Lung (tissue), 12 donors: ENCODE data around the gene GTF2IRD1. TPM values are rescaled to one million over a fixed set of nuclear protein-coding genes. Genes with fewer than 3 reads are reported as not detected.

Source experiments
- ATAC-seq: fragments of 200-7000 bp; cut with Tn5 transposase; one replicate; pipeline ENCODE4 v1.9.1; 2020; ENCODE audit warnings: moderate number of reproducible peaks; ENCODE audit not compliant: insufficient read depth, low FRiP score
- DNase-seq, 3 donors: peaks; one replicate each; pipeline ENCODE4 v3.0.0-alpha.2; 2013 to 2017
- H3K27ac ChIP-seq, 2 donors: one replicate each; pipeline ENCODE4 v1.5.1; 2013; ENCODE audit warnings: mild to moderate bottlenecking in 2 of 2, moderate library complexity in 2 of 2, control low read depth in 1 of 2, inconsistent platforms in 1 of 2, low read depth in 1 of 2, low read length in 1 of 2
- H3K27me3 ChIP-seq, 3 donors: one replicate each; pipeline ENCODE4 v1.5.1; 2013; ENCODE audit warnings: low read length in 2 of 3; ENCODE audit not compliant: control insufficient read depth in 3 of 3, insufficient read depth in 3 of 3
- H3K36me3 ChIP-seq, 4 donors: one replicate each; pipeline ENCODE4 v1.5.1; 2013; ENCODE audit warnings: low read length in 4 of 4, mild to moderate bottlenecking in 1 of 4, moderate library complexity in 1 of 4; ENCODE audit not compliant: control insufficient read depth in 4 of 4, insufficient read depth in 4 of 4
- H3K4me1 ChIP-seq, 5 donors: one replicate each; pipeline ENCODE4 v1.5.1; 2013; ENCODE audit warnings: low read length in 5 of 5, mild to moderate bottlenecking in 2 of 5, moderate library complexity in 1 of 5; ENCODE audit not compliant: control insufficient read depth in 5 of 5, insufficient read depth in 5 of 5
- H3K4me3 ChIP-seq: one replicate; pipeline ENCODE4 v1.5.1; 2013; ENCODE audit warnings: mild to moderate bottlenecking, control low read depth, moderate library complexity
- H3K9ac ChIP-seq, 2 donors: one replicate each; pipeline ENCODE4 v1.5.1; 2013; ENCODE audit warnings: low read length in 2 of 2, control low read depth in 1 of 2; ENCODE audit not compliant: insufficient read depth in 1 of 2
- H3K9me3 ChIP-seq, 4 donors: one replicate each; pipeline ENCODE4 v1.5.1; 2013; ENCODE audit warnings: low read length in 3 of 4, mild to moderate bottlenecking in 1 of 4, moderate library complexity in 1 of 4; ENCODE audit not compliant: control insufficient read depth in 4 of 4, insufficient read depth in 3 of 4
- WGBS, 2 donors: extraction: QIAGEN DNeasy Blood & Tissue Kit; methylation state at CpG; one replicate each; pipeline ENCODE4 v1.1.7; 2013; 5-methylcytosine and 5-hydroxymethylcytosine counted together
- polyA plus RNA-seq, 2 donors: library from polyadenylated mRNA; stranded (reverse); fragments of 200-250 nt; gene quantifications; one replicate each; pipeline ENCODE4 v1.2.1, GENCODE V29; 2013
- total RNA-seq, 2 donors: library from RNA; depleted of rRNA in 1 of 2; stranded (reverse); fragments of >200 nt in 1 of 2; gene quantifications; one replicate each; pipeline ENCODE4 v1.2.1, GENCODE V29; 2014 to 2021
- TF ChIP-seq, protein P1 (sequence below): IDR thresholded peaks from 2 replicates; pipeline ENCODE4 v1.5.1; 2012; ENCODE audit warnings: mild to moderate bottlenecking; ENCODE audit errors: control extremely low read depth, extremely low read depth
- donor health status: control.
- donor health status: control.
- donor health status: Bipolar disorder and iron deficiency.
- donor health status: healthy.
- donor health status: DM: yes; HTN: yes; CAD: no.

Gene GTF2IRD1
- total and polyA plus RNA-seq, 4 donors: 9.3 to 24.1 (median 17.2) TPM

DNA sequence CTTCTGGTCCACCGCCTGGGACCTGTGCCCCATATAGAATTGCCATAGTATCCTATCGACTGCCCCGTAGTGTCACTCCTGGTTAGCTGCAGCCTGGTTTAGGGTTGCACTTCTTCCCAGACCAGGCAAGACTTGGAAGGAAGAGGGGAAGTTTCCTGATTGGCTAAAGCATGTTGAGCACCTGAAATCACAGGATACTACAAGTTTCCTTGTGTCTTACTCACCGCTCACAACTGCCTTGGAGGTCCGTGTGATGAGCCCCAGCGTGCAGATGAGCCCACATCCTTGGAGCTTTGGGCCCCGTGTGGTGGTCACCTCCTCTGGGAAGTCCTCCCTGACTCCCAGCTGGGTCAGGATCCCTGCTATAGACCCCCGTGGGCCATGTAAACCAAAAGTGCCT lies 129.9 kb downstream of the GTF2IRD1 start:
- 91 to 93% methylated on average over 8 of the region's 8 CpGs for WGBS, 2 donors
- DNase-seq (no peak), ATAC-seq (no peak)
- TF ChIP-seq, protein P1, sequence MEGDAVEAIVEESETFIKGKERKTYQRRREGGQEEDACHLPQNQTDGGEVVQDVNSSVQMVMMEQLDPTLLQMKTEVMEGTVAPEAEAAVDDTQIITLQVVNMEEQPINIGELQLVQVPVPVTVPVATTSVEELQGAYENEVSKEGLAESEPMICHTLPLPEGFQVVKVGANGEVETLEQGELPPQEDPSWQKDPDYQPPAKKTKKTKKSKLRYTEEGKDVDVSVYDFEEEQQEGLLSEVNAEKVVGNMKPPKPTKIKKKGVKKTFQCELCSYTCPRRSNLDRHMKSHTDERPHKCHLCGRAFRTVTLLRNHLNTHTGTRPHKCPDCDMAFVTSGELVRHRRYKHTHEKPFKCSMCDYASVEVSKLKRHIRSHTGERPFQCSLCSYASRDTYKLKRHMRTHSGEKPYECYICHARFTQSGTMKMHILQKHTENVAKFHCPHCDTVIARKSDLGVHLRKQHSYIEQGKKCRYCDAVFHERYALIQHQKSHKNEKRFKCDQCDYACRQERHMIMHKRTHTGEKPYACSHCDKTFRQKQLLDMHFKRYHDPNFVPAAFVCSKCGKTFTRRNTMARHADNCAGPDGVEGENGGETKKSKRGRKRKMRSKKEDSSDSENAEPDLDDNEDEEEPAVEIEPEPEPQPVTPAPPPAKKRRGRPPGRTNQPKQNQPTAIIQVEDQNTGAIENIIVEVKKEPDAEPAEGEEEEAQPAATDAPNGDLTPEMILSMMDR: no peak
- peaks cover 0 to 2% (median 0%) of the 10 kb centered on the region in 4 donors for H3K36me3 ChIP-seq
- no peak overlapping the region for H3K9ac ChIP-seq
- peaks cover 0 to 2% (median 0%) of the 10 kb centered on the region in 4 donors for H3K9me3 ChIP-seq
- no peak overlapping the region for H3K4me3 ChIP-seq
- no peaks in the 10 kb centered on the region for H3K27me3 ChIP-seq
- H3K27ac ChIP-seq: no peak overlapping the region
- H3K4me1 ChIP-seq: peaks cover 0 to 29% (median 10%) of the 10 kb centered on the region in 5 donors

DNA sequence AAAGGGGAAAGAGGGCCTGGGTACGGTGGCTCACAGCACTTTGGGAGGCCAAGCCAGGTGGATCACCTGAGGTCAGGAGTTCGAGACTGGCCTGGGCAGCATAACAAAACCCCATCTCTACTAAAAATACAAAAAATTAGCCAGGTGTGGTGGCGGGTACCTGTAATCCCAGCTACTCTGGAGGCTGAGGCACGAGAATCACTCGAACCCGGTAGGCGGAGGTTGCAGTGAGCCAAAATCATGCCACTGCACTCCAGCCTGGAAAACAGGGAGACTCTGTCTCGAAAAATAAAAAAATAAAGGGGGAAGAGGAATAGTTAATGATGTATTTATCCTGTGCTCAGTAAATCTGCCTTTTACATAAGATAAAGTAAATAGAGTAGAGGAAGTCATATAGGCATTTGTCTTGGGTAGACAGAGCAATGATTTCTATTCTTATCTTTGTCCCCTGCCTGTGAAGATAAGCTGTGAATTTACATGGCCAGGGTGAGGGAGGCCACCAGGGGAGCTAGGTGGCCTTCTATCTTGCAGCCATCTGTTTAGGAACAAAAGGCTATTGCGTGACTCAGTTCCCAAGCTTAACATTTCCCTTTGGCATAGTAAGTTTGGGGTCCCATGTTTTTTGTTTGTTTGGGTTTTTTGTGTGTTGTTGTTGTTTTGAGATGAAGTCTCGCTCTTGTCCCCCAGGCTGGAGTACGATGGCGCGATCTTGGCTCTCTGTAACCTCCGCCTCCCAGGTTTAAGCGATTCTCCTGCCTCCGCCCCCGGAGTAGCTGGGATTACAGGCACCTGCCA lies 130.7 kb downstream of the GTF2IRD1 start:
- H3K27me3 ChIP-seq: no peaks in the 10 kb centered on the region
- TF ChIP-seq, protein P1: no peak
- 93 to 95% methylated on average over 17 of the region's 17 CpGs for WGBS, 2 donors
- ATAC-seq: no peak
- peaks cover 0 to 29% (median 10%) of the 10 kb centered on the region in 5 donors for H3K4me1 ChIP-seq
- H3K36me3 ChIP-seq: peaks cover 0 to 2% (median 0%) of the 10 kb centered on the region in 4 donors
- H3K9ac ChIP-seq: no peak overlapping the region
- DNase-seq: no peak
- H3K4me3 ChIP-seq: no peak overlapping the region
- H3K27ac ChIP-seq: no peak overlapping the region
- H3K9me3 ChIP-seq: peaks cover 0 to 2% (median 0%) of the 10 kb centered on the region in 4 donors

DNA sequence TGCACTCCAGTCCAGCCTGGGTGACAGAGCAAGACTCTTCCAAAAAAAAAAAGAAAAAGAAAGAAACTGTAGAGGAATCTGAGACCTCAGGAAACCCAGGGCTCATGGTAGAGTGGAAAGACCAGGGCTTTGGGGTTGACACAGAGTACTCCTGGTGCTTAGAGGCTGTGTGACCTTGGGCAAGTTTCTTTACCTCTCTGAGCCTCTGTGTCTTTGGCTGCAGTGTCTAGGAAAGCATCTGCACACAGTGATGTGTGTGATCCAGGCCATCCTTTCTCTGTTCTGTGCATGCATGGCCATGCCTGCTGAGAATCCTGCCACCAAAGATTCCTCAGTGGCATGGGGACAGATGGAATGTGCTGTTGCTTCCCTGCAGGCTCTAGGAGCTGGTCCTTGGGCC lies 132.1 kb downstream of the GTF2IRD1 start:
- Histone ChIP-seq H3K9ac (no peak overlapping the region), H3K27ac (no peak overlapping the region), H3K36me3 (peaks cover 2 to 5% (median 3%) of the 10 kb centered on the region in 4 donors), H3K4me1 (peaks cover 0 to 20% (median 5%) of the 10 kb centered on the region in 5 donors), H3K27me3 (no peaks in the 10 kb centered on the region), H3K4me3 (no peak overlapping the region), H3K9me3 (peaks cover 0 to 2% (median 0%) of the 10 kb centered on the region in 4 donors)
- ATAC-seq: no peak
- DNase-seq: no peak
- TF ChIP-seq, protein P1: no peak
